T-helper 2 cell treated with Interferon-gamma antibody and Interleukin-4, amounts not matched to agents 100 ng/mL and 5 ng/mL, for 36 hours (primary cell): Measurements from ENCODE around the gene C22orf31. TPM values are rescaled to one million over a fixed set of nuclear protein-coding genes. Genes with fewer than 3 reads are reported as not detected.

Experiments used
- intact Hi-C: fragments of 100-400 bp; cut with micrococcal nuclease; formaldehyde crosslinking; loops from one replicate; pipeline ENCODE4 v1.15.1; 2023
- total RNA-seq: library from RNA; stranded (reverse); gene quantifications from 2 replicates; pipeline ENCODE4 v1.2.3, GENCODE V29; 2022

The C22orf31 gene
- total RNA-seq, 1 donor from 2014 or later: not detected

GRCh38 chr22:29081517-29082236, 20.0 kb upstream of the C22orf31 start:
- intact Hi-C loops: no loop called here

GRCh38 chr22:29080106-29080975, 18.7 kb upstream of the C22orf31 start:
- intact Hi-C loops: no loop called here

GRCh38 chr22:29079218-29079901, 17.7 kb upstream of the C22orf31 start:
- intact Hi-C loops: loop anchor here (10.0 kb wide), 1 partner anchor 75 kb away; no protein-coding TSS in a partner anchor

GRCh38 chr22:29078869-29079207, 17.2 kb upstream of the C22orf31 start:
- intact Hi-C loops: loop anchor here (10.0 kb wide), 1 partner anchor 76 kb away; no protein-coding TSS in a partner anchor

- intact Hi-C loops: loop anchor here (10.0 kb wide), 1 partner anchor 77 kb away; no protein-coding TSS in a partner anchor
Observed at GRCh38 chr22:29078036-29078868, 16.6 kb upstream of the C22orf31 start.

GRCh38 chr22:29074276-29074772, 12.7 kb upstream of the C22orf31 start:
- intact Hi-C loops: loop anchor here (5.0 to 10.0 kb wide), 2 partner anchors 80 to 313 kb away; partner anchors contain the start of gene AP1B1

GRCh38 chr22:29073618-29074275, 12.1 kb upstream of the C22orf31 start:
- intact Hi-C loops: loop anchor here (5.0 to 10.0 kb wide), 2 partner anchors 81 to 314 kb away; partner anchors contain the start of gene AP1B1

- intact Hi-C loops: loop anchor here (1.0 to 10.0 kb wide), 3 partner anchors 82 to 314 kb away; partner anchors contain the start of genes AP1B1 and ZNRF3
Observed at GRCh38 chr22:29072979-29073617, 11.5 kb upstream of the C22orf31 start, which contains the start of gene KREMEN1. Gene KREMEN1, plus strand, starts transcription at chr22:29073035. Its CDS starts 96 bp downstream, at chr22:29073131.

- intact Hi-C loops: loop anchor here (1.0 to 10.0 kb wide), 3 partner anchors 82 to 315 kb away; partner anchors contain the start of genes AP1B1 and ZNRF3
Observed at GRCh38 chr22:29072193-29072978, 10.8 kb upstream of the C22orf31 start.

- intact Hi-C loops: loop anchor here (1.0 to 10.0 kb wide), 3 partner anchors 83 to 316 kb away; partner anchors contain the start of genes AP1B1 and ZNRF3
Observed at GRCh38 chr22:29071261-29072045, 9.8 kb upstream of the C22orf31 start.

- intact Hi-C loops: loop anchor here (5.0 to 10.0 kb wide), 2 partner anchors 84 to 317 kb away; partner anchors contain the start of gene AP1B1
Observed at GRCh38 chr22:29070490-29070889, 8.9 kb upstream of the C22orf31 start.

GRCh38 chr22:29069463-29069862, 7.8 kb upstream of the C22orf31 start:
- intact Hi-C loops: no loop called here

- intact Hi-C loops: no loop called here
Observed at GRCh38 chr22:29065468-29066190, 4.0 kb upstream of the C22orf31 start.

- intact Hi-C loops: no loop called here
Observed at GRCh38 chr22:29062286-29062821, 723 bp upstream of the C22orf31 start.

- intact Hi-C loops: no loop called here
Observed at GRCh38 chr22:29060931-29061330, 700 bp downstream of the C22orf31 start.

GRCh38 chr22:29060251-29060869, 1.3 kb downstream of the C22orf31 start:
- intact Hi-C loops: no loop called here
